ENCODE measurements around the gene CAND1. TPM values are rescaled to one million over a fixed set of nuclear protein-coding genes. Genes with fewer than 3 reads are reported as not detected.

The CAND1 gene
- 61.0 to 86.3 TPM (median 80.1 TPM) in 5 replicates for total RNA-seq (2022; extraction: Qiagen RNA extraction)

GRCh38 chr12:67268896-67269632 is at the start of gene CAND1:
CAND1 (plus strand) TSS chr12:67269358; CDS start chr12:67269718, 360 bp downstream.

Measured in A549 treated with AZD2906 at 1 μM for 4 hours (cell line).